Liver (tissue), 9 donors: ENCODE results near the gene RNU6-7. TPM values are rescaled to one million over a fixed set of nuclear protein-coding genes. Genes with fewer than 3 reads are reported as not detected.

Experiments used
- DNase-seq: peaks from one replicate; pipeline ENCODE4 v3.0.0-alpha.2; 2017; ENCODE audit warnings: low spot score
- H3K27ac ChIP-seq, 2 donors: one replicate each; pipeline ENCODE4 v1.7.0; 2013; ENCODE audit warnings: inconsistent platforms in 2 of 2, low read length in 2 of 2, control low read depth in 1 of 2, low read depth in 1 of 2, mild to moderate bottlenecking in 1 of 2
- H3K27me3 ChIP-seq, 4 donors: one replicate each; pipeline versions ENCODE4 v1.6.1 to v1.7.0; 2013; ENCODE audit warnings: low read length in 3 of 4, inconsistent platforms in 1 of 4, mild to moderate bottlenecking in 1 of 4, moderate library complexity in 1 of 4; ENCODE audit not compliant: control insufficient read depth in 4 of 4, insufficient read depth in 4 of 4
- H3K36me3 ChIP-seq, 4 donors: one replicate each; pipeline versions ENCODE4 v1.6.1 to v1.7.0; 2013; ENCODE audit warnings: low read length in 3 of 4, mild to moderate bottlenecking in 3 of 4, low read depth in 1 of 4, moderate library complexity in 1 of 4; ENCODE audit not compliant: control insufficient read depth in 4 of 4, insufficient read depth in 3 of 4
- H3K4me1 ChIP-seq, 4 donors: one replicate each; pipeline versions ENCODE4 v1.6.1 to v1.7.0; 2013; ENCODE audit warnings: low read length in 3 of 4, mild to moderate bottlenecking in 3 of 4, moderate library complexity in 1 of 4; ENCODE audit not compliant: control insufficient read depth in 4 of 4, insufficient read depth in 4 of 4
- H3K4me3 ChIP-seq, 3 donors: one replicate each; pipeline versions ENCODE4 v1.6.1 to v1.7.0; 2013; ENCODE audit warnings: low read length in 3 of 3, control low read depth in 1 of 3, low read depth in 1 of 3, mild to moderate bottlenecking in 1 of 3
- H3K9ac ChIP-seq, 2 donors: one replicate each; pipeline ENCODE4 v1.7.0; 2013; ENCODE audit warnings: low read length in 2 of 2, mild to moderate bottlenecking in 2 of 2, moderate library complexity in 2 of 2, control low read depth in 1 of 2, low read depth in 1 of 2
- H3K9me3 ChIP-seq, 4 donors: one replicate each; pipeline versions ENCODE4 v1.6.1 to v1.7.0; 2013; ENCODE audit warnings: low read length in 3 of 4; ENCODE audit not compliant: control insufficient read depth in 4 of 4
- ATF3 ChIP-seq: IDR thresholded peaks from 2 replicates; pipeline ENCODE4 v1.6.1; 2016; ENCODE audit warnings: antibody characterized with exemption
- EGR1 ChIP-seq, 2 donors: IDR thresholded peaks; 2 replicates each; pipeline ENCODE4 v1.6.1; 2016 to 2018; ENCODE audit warnings: antibody characterized with exemption in 2 of 2, low read depth in 2 of 2
- FOXA1 ChIP-seq: IDR thresholded peaks from 2 replicates; pipeline ENCODE4 v1.6.1; 2016; ENCODE audit warnings: antibody characterized with exemption
- FOXA2 ChIP-seq: IDR thresholded peaks from 2 replicates; pipeline ENCODE4 v1.6.1; 2016; ENCODE audit warnings: antibody characterized with exemption
- HNF4G ChIP-seq: IDR thresholded peaks from 2 replicates; pipeline ENCODE4 v1.6.1; 2016; ENCODE audit warnings: antibody characterized with exemption
- JUND ChIP-seq, 2 donors: IDR thresholded peaks; 2 replicates each; pipeline ENCODE4 v1.6.1; 2016; ENCODE audit warnings: antibody characterized with exemption in 2 of 2
- MAX ChIP-seq: IDR thresholded peaks from 2 replicates; pipeline ENCODE4 v1.6.1; 2016; ENCODE audit warnings: antibody characterized with exemption
- NR2F2 ChIP-seq: IDR thresholded peaks from 2 replicates; pipeline ENCODE4 v1.6.1; 2016; ENCODE audit warnings: antibody characterized with exemption
- RAD21 ChIP-seq, 2 donors: IDR thresholded peaks; 2 replicates each; pipeline ENCODE4 v1.6.1; 2016; ENCODE audit warnings: antibody characterized with exemption in 2 of 2, mild to moderate bottlenecking in 2 of 2
- REST ChIP-seq: IDR thresholded peaks from 2 replicates; pipeline ENCODE4 v1.6.1; 2016; ENCODE audit warnings: antibody characterized with exemption, mild to moderate bottlenecking
- RXRA ChIP-seq, 2 donors: IDR thresholded peaks; 2 replicates each; pipeline ENCODE4 v1.6.1; 2017 to 2018; ENCODE audit warnings: antibody characterized with exemption in 2 of 2, mild to moderate bottlenecking in 1 of 2
- SP1 ChIP-seq: IDR thresholded peaks from 2 replicates; pipeline ENCODE4 v1.6.1; 2018; ENCODE audit warnings: antibody characterized with exemption, mild to moderate bottlenecking
- TAF1 ChIP-seq: conservative IDR thresholded peaks from 2 replicates; pipeline ENCODE4 v1.6.1; 2016; ENCODE audit warnings: antibody characterized with exemption, mild to moderate bottlenecking
- ZBTB33 ChIP-seq: IDR thresholded peaks from 2 replicates; pipeline ENCODE4 v1.6.1; 2016; ENCODE audit warnings: antibody characterized with exemption
- WGBS: extraction: QIAGEN DNeasy Blood & Tissue Kit; methylation state at CpG from one replicate; pipeline ENCODE4 v1.1.7; 2013; 5-methylcytosine and 5-hydroxymethylcytosine counted together
- polyA plus RNA-seq, 2 donors: library from polyadenylated mRNA; stranded (reverse) in 1 of 2; unstranded in 1 of 2; fragments of 200-250 nt in 1 of 2; fragments of >200 nt in 1 of 2; fragmentation: Nextera tagmentation in 1 of 2; extraction: Ambion mirVana in 1 of 2; gene quantifications; one replicate each; pipeline versions ENCODE4 v1.2.1 to v1.2.3, GENCODE V29; 2013 to 2015
- total RNA-seq, 2 donors: library from RNA; depleted of rRNA; stranded (reverse); fragments of >200 nt; gene quantifications; one replicate each; pipeline ENCODE4 v1.2.3, GENCODE V29; 2014
- donor health status: healthy.
- donor health status: healthy.
- donor health status: healthy.
- donor health status: healthy.
- donor health status: healthy.

RNU6-7 gene
- total and polyA plus RNA-seq, 4 donors: not detected

GRCh38 chr14:32166924-32167323 is 34.9 kb upstream of the RNU6-7 start:
- no peak overlapping the region for H3K4me3 ChIP-seq
- H3K36me3 ChIP-seq: no peaks in the 10 kb centered on the region
- no peaks in the 10 kb centered on the region for H3K4me1 ChIP-seq
- no peak overlapping the region for H3K27ac ChIP-seq
- WGBS: 90% methylated on average over 1 of the region's 1 CpG
- no peak for DNase-seq
- no peaks in the 10 kb centered on the region for H3K9me3 ChIP-seq
- H3K9ac ChIP-seq: no peak overlapping the region
- no peak for TF ChIP-seq JUND (IDR thresholded peaks at IDR 0.05)
- no peak for TF ChIP-seq RXRA (IDR thresholded peaks at IDR 0.05)
- no peak for TF ChIP-seq MAX
- no peak for TF ChIP-seq FOXA1
- TF ChIP-seq FOXA2: no peak
- TF ChIP-seq HNF4G: no peak
- TF ChIP-seq ATF3: no peak
- TF ChIP-seq NR2F2: no peak
- TF ChIP-seq ZBTB33: no peak
- TF ChIP-seq REST: no peak
- TF ChIP-seq EGR1 (IDR thresholded peaks at IDR 0.05; ENCODE audit: low read depth in 2 of 2): no peak
- TF ChIP-seq TAF1: no peak
- no peak for TF ChIP-seq SP1
- TF ChIP-seq RAD21 (IDR thresholded peaks at IDR 0.05): no peak
- H3K27me3 ChIP-seq: no peaks in the 10 kb centered on the region

- TF ChIP-seq REST (no peak), ZBTB33 (no peak), FOXA2 (no peak), NR2F2 (no peak), SP1 (no peak), FOXA1 (no peak)
- H3K27me3 ChIP-seq: no peaks in the 10 kb centered on the region
- H3K27ac ChIP-seq: no peak overlapping the region
- H3K4me3 ChIP-seq: no peak overlapping the region
- H3K36me3 ChIP-seq: no peaks in the 10 kb centered on the region
- WGBS: 88% methylated on average over 3 of the region's 3 CpGs
- DNase-seq: no peak
- no peak overlapping the region for H3K9ac ChIP-seq
- H3K4me1 ChIP-seq: no peaks in the 10 kb centered on the region
- no peaks in the 10 kb centered on the region for H3K9me3 ChIP-seq
These were observed 33.9 kb upstream of the RNU6-7 start for GRCh38 chr14:32167907-32168306.
